Esophagus squamous epithelium (tissue), 4 donors: ENCODE data around the gene GPR75.

Experiments used
- CTCF ChIP-seq, 6 experiments: fragments of 450-650 bp in 4 of 6; fragments of 200-600 bp in 2 of 6; sonication (generic) in 2 of 6; IDR thresholded peaks; one replicate each; pipeline ENCODE4 v1.5.1; 2016 to 2019; ENCODE audit warnings: antibody characterized with exemption in 6 of 6, mild to moderate bottlenecking in 4 of 6, moderate library complexity in 4 of 6
- POLR2A ChIP-seq, 4 donors: fragments of 450-650 bp; IDR thresholded peaks; one replicate each; pipeline ENCODE4 v1.6.1; 2017; ENCODE audit warnings: antibody characterized with exemption in 4 of 4, mild to moderate bottlenecking in 4 of 4, moderate library complexity in 3 of 4

DNA sequence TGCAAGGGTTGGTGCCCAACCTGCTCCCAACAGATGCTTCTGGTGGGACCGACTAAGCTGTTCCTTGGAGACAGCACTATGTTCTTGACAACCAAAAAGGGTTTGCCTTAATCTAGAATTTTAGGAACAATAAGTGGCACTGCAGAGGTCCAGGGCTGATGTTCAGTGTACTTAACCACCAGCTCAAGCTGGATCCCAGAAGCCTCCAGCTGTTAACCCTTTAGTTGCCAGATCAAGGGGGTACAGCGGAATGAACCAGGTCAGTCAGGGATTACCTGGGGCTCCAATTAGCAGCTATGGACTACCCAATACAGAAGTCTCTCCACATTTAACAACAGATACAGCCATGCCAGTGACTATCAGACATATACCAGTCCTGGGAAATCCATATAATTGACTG is 3.5 kb downstream of the GPR75 start:
- TF ChIP-seq POLR2A (IDR thresholded peaks at IDR 0.05) (no peak), CTCF (IDR thresholded peaks at IDR 0.05) (no peak)
